ENCODE data around the gene RPS13.
"Not testable (repeated sequence)": the region's sequence is repeated elsewhere in the genome, so short reads cannot be mapped to it uniquely, and the experiment has no call there.

Gene RPS13

DNA sequence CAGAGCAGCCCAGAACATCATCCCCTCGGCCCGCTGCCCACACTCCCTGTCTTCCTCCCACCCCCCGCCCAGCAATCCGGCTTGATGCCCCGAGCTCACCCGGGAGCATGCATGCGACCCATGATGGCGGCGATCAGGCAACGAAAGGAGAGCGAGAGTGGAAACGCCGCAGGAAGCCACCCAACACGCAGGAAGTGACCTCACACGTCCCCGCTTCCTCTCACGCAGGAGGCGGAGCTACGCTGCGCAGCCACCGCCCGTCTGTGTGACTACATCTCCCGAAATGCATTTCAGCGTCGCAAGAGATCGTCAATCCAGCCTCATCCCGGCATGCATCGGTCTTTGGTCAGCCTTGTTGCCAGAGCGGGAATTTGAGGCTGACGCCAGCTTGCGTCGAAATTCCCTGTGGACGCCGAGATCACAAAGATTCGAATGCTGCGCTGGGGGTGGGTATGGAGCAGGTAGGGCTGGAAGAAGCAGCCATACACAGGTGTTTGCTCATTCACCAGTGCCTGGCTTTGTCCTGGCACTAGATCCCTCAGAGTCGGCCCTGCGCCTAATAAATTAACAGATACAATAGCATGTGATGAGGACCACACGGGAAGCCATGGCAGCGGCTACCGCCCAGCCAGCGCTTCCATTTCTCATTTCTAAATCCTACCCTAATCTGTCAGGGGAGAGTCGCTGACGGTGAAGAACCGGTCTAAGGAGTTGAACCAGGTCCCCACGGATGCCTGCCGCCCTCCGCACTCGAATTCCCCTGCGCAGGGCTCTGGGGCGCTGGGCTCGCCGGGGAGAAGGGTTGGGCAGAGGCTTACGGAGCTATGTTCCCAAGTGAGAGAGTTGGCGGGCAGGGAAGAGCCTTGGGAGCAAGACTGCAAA is at the start of gene RPS13:
Gene RPS13, minus strand, starts transcription at position 148 of the 882 bp plus-strand sequence. Its CDS starts 26 bp downstream, at position 122.
- DNase-seq: peak; percentile 88

GRCh38 chr11:17121981-17122380 is 44.5 kb upstream of the RPS13 start:
- DNase-seq: no peak

- DNase-seq: no peak
These were observed 39.8 kb upstream of the RPS13 start for GRCh38 chr11:17117262-17117661.

GRCh38 chr11:17116117-17116516 is 38.6 kb upstream of the RPS13 start:
- DNase-seq: no peak

- not testable (repeated sequence) for DNase-seq
These were observed 30.3 kb upstream of the RPS13 start for GRCh38 chr11:17107745-17108144.

GRCh38 chr11:17105404-17106040 is 28.1 kb upstream of the RPS13 start:
- not testable (repeated sequence) for DNase-seq

GRCh38 chr11:17102462-17102861 is 25.0 kb upstream of the RPS13 start:
- no peak for DNase-seq

DNA sequence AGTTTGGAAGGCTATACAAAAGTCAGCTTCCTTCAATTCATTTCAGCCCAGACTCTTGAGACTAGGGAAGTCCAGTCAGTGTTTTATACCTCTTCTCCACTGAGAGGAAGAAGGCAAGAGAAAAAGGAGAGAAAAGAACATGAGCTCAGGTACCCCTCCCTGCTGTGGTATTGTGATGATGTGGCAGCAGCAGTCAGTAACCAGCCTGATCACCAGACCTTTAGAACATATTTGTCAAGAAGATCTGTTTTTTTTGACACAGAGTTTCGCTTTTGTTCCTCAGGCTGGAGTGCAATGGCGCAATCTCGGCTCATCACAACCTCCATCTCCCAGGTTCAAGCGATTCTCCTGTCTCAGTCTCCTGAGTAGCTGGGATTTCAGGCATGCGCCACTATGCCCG is 21.2 kb upstream of the RPS13 start:
- DNase-seq: no peak

GRCh38 chr11:17098038-17098437 is 20.6 kb upstream of the RPS13 start:
- no peak for DNase-seq

DNA sequence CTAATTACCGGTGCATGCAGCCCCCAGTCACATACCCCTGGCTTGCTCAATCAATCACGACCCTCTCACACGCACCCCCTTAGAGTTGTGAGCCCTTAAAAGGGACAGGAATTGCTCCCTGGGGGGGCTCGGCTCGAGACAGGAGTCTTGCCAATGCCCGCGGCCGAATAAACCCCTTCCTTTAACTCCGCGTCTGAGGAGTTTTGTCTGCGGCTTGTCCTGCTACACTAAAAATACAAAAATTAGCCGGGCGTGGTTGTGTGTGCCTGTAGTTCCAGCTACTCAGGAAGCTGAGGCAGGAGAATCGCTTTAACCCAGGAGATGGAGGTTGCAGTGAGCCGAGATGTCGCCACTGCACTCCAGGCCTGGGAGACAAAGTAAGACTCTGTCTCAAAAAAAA is 8.5 kb upstream of the RPS13 start:
- DNase-seq: not testable (repeated sequence)

DNA sequence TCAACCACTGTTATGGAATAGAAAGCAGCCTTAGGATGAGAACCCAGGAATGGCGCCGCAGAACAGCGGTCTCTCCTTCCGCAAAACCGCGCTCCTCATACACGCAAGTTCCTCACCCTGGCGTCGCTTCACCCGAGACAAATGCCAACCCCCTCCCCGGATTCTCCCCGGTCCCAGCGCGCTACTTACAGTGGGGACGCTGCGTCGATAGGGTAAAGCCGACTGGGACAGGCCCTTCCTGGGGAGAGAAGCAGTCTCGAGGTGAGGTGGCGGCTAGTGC is 287 bp downstream of the RPS13 start:
- DNase-seq: no peak

DNA sequence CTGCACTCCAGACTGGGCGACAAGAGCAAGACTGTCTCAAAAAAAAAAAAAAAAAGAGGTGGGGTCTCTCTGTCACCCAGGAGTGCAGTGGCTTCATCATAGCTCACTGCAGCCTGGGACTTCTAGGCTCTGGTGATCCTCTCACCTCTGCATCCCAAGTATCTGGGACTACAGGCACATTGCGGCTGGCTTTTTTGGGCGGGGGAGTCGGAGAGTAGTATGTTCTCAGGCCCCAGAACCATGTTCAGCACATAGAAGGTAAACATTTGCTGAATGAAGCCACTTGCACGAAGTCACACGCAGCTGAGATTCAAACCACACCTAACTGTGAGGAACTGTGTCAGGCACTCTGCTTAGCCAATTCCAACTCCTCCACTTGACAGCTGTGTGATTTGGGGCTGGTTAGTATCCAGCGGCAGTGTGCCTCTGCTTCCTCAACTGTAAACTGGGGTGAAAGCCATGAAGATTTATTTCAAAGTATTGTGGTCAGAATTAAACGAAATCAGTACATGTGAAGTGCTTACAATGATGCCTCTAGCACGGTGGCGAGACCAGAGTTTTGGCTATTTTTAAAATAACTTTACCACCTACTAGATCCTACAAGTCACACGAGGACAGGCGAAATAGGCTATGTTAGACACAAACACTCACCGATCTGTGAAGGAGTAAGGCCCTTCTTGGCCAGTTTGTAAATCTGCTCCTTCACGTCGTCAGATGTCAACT is 789 bp downstream of the RPS13 start:
- DNase-seq: no peak

DNA sequence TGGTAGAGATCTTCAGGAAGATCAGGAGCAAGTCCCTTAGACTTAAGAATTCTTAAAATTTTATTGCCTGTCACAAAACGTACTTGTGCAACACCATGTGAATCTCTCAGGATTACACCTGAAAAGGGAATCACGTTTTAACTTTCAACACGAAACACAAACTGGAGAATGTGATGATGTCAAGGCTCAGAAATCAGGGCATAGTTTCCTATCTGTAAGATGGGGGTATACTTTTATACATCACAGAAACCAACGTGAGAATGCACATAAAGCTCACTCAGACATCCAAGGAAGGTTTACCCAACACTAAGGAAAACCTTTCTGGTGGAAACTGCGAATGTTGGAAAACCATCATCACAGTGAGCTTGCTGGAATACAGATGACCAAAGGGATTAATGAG is 2.0 kb downstream of the RPS13 start:
- no peak for DNase-seq

GRCh38 chr11:17073370-17074027 is 4.0 kb downstream of the RPS13 start:
- DNase-seq: no peak

- DNase-seq: no peak
These were observed 10.1 kb downstream of the RPS13 start for GRCh38 chr11:17067417-17067816.

GRCh38 chr11:17066691-17067090 is 10.8 kb downstream of the RPS13 start:
- DNase-seq: no peak

DNA sequence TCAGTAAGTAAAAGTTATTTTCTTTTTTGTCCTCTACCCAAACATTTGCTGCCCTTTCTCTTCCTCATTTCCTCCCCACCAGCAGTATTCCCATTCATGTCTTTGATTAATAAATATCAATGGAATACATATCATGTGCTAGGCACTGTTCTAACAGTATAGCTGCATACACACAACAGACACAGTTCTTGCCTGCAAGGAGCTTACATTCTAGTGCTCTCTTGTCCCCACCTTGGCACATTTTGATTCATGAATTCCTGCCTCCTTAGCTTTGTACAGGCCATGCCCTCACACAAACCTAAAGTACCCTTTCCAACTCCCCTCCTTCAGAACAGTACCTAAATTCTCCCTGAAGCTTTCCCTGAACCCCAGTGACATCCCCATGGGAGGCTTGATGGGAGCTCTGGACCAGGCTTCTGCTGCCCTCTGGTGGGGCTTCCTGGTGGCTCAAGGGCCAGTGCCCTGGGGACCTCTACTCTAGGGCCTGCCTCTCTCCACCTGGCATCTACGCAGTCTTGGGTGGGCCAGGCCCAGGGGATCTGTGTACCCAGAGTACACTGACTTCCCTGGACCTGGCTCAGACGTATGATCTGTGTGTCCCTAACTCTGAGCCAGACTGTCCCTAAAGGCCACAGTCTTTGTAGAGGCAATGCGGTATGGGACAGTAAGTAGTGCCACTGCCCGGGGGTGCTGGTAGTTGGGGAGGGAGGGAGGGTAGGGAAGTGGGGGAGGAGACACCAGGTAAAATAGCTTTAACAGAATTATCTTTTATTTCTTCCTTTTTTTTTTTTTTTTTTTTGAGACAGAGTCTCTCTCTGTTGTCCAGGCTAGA is 14.1 kb downstream of the RPS13 start:
- peak; percentile 71 for DNase-seq

DNA sequence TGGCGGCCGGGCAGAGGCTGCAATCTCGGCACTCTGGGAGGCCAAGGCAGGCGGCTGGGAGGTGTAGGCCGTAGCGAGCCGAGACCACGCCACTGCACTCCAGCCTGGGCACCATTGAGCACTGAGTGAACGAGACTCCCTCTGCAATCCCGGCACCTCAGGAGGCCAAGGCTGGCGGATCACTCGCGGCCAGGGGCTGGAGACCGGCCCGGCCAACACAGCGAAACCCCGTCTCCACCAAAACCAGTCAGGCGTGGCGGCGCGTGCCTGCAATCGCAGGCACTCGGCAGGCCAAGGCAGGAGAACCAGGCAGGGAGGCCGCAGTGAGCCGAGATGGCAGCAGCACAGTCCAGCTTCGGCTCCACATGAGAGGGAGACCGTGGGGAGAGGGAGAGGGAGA is 26.3 kb downstream of the RPS13 start:
- DNase-seq: not testable (repeated sequence)

DNA sequence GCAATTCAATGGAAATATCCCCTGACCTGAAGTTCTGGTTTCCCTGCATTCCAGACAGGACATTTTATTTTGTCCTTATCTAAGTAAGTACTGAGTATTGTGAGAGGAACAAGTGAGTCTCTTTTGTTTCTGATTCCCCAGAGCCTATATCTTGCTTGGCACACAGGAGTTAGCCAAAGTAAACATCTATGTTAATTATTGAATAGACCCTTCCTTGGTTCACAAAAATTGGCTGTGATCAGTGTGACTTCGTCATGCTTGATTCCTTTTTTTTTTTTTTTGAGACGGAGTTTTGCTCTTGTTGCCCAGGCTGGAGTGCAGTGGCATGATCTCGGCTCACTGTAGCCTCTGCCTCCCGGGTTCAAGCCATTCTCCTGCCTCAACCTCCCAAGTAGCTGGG is 29.0 kb downstream of the RPS13 start:
- not testable (repeated sequence) for DNase-seq

DNA sequence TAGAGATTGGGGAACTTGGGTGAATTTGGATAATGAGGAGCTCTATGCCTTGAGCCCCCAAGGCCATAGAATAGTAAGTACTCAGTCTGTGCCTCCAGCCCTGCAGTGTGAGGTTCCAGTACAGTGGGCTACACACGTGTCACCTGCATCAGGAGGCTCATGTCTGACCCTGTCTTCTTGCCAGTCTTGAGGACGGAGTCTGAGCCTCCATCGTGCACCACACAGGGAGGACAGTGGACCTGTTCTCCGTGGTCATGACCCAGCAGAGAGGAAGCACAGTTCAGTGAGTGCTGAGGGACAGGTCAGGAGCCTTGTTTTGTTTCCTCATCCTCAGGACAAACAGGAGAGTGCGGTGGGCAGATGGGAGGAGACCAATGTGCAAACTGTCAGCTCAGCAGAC is 30.8 kb downstream of the RPS13 start:
- DNase-seq: no peak

- no peak for DNase-seq
These were observed 40.5 kb downstream of the RPS13 start for GRCh38 chr11:17036666-17037658.

All from activated CD4-positive, CD25-positive, alpha-beta regulatory T cell treated with anti-CD3 and anti-CD28 coated beads, Interleukin-2, amount 50 U/mL, for 72 hours (primary cell).